Panc1 (cell line): ENCODE data around the gene SLC25A17.

Experiments used
- CTCF ChIP-seq: fragments of 450-650 bp; IDR thresholded peaks from 2 replicates; pipeline ENCODE4 v1.5.1; 2017; ENCODE audit warnings: mild to moderate bottlenecking
- POLR2AphosphoS5 ChIP-seq: IDR thresholded peaks from 2 replicates; pipeline ENCODE4 v1.6.1; 2012; ENCODE audit warnings: mild to moderate bottlenecking, low read depth, low read length, moderate library complexity
- REST ChIP-seq, 2 experiments: IDR thresholded peaks; 2 replicates each; pipeline ENCODE4 v1.6.1; 2011 to 2012; ENCODE audit warnings: low read depth in 2 of 2, control low read depth in 1 of 2, low read length in 1 of 2, mild to moderate bottlenecking in 1 of 2, moderate library complexity in 1 of 2; ENCODE audit not compliant: insufficient read depth in 1 of 2
- SIN3A ChIP-seq: IDR thresholded peaks from 2 replicates; pipeline ENCODE4 v1.6.1; 2012; ENCODE audit warnings: low read depth, mild to moderate bottlenecking, low read length, moderate library complexity, borderline replicate concordance; ENCODE audit not compliant: insufficient read depth
- TCF7L2 ChIP-seq: IDR thresholded peaks from 2 replicates; pipeline ENCODE4 v1.6.1; 2011; ENCODE audit warnings: mild to moderate bottlenecking, low read depth, low read length, inconsistent platforms

- TF ChIP-seq CTCF = no peak
- TF ChIP-seq SIN3A = no peak
- TF ChIP-seq POLR2AphosphoS5 = no peak
- TF ChIP-seq REST (IDR thresholded peaks at IDR 0.05; ENCODE audit: insufficient read depth in 1 of 2, low read depth in 2 of 2, low read length in 1 of 2) = no peak
- TF ChIP-seq TCF7L2 = no peak
Measured at GRCh38 chr22:40797427-40797826, 21.7 kb downstream of the SLC25A17 start.
